Erythroblast (primary cell): ENCODE results near the gene CACNB4.

Source experiments
- GATA1 ChIP-seq: IDR thresholded peaks from 2 replicates; pipeline ENCODE4 v1.6.1; 2011; ENCODE audit warnings: low read depth, mild to moderate bottlenecking, control low read depth, low read length, moderate library complexity
- POLR2A ChIP-seq: IDR thresholded peaks from 2 replicates; pipeline ENCODE4 v1.6.1; 2011; ENCODE audit warnings: mild to moderate bottlenecking, low read length

DNA sequence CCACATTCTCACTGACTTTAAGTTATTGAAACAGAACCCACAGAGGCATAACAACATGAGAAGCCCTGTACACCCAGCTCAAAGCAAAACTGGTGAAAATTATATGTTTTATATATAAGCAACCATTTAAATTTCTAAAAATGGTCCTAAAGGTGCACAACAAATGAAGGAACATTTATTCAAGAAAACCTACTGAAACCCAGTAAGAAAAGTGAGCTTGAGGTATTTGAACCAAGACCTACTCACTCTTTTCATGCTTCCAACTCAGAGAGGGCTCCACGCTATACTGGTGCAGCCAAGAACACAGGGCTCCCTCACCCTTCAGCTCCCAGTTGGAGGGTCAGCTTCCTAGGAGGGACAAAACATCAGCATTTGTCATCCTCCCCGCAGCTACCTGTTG, 2.1 kb upstream of the CACNB4 start:
- TF ChIP-seq POLR2A: no peak
- TF ChIP-seq GATA1: no peak
